Occipital lobe (tissue), 2 donors: Measurements from ENCODE around the gene MLLT10. TPM values are rescaled to one million over a fixed set of nuclear protein-coding genes. Genes with fewer than 3 reads are reported as not detected.

ENCODE experiments used
- DNase-seq: peaks from one replicate; lab custom pipeline; 2025; lab: John Stamatoyannopoulos, UW
- total RNA-seq: library from RNA; depleted of rRNA; stranded (reverse); fragments of >200 nt; gene quantifications from one replicate; pipeline ENCODE4 v1.2.3, GENCODE V29; 2014

Gene MLLT10
- total RNA-seq, 1 donor from 2014 or later, result 54.7 TPM

DNA sequence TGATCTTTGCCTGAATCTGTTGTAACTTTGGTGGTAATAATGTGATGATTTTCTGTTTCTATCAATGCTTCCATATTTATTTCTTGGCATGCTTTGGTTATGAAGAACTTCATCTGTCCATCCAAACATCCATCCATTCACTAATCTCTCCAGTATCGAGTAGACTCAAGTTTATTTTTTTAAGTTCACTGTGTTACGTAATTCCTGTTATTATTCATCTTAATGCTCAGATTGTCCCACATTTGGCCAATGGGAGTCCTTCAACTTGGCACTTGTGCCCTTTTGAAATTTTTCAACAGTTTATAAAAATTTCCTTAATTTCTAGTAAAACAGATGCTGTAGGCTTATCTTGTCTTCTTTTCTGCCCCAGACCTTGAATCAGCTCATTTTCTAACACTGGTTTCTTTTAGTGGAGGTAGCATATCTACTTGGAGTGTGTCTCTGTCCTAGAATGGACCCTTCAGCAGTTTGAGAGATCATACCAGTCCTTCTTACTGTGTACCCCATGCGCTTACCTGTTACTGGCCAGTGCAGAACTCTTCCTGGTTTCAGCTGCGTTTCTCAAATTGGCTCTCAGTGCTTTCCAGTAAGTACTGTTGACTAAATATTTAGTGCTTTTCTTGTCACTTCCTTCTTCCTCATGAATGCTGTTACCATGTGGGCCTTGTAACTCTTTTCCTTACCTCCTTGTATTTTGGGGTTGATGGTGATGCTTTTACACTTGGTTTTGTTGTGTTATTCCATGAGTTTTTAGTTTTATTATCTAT is 100.8 kb downstream of the MLLT10 start:
- DNase-seq, result no peak

DNA sequence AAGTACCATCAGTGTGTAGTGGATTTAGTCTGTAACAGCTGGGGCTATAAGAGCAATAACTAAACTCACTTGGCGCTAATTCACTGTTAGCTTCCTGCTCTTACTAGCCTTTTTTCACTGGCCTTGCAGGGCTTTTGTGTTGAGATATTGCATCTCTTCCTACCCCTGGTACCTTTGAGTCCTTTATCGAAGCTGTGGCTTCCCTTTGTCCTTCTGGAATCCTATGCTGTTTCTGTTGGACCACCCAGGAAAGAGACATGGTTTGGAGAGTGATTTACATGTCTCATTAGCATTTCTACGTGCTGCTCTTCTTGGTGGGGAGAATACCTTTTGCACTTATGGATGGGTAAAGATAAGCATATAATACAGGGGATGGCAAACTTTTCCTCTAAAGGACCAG is 103.8 kb downstream of the MLLT10 start:
- DNase-seq, result no peak

- DNase-seq, result no peak
Measured at GRCh38 chr10:21638681-21639080, 104.6 kb downstream of the MLLT10 start.

DNA sequence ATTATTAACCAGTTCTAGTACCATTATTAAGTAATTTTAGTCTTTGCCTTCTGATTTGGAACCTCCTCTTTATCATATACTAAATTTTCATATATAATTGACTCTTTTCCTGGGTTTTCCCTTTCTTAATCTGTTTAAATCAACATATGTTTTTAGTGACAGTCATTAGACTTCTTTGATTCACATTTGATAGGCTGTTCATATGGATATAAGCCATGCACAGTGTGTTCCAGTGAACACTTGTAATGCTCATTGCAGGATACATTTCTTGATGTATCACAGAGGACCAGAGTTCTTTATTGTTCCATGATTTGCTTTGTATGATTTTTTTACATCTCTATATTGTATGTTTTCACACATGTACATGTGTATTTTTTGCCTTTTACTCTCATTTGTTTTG is 114.0 kb downstream of the MLLT10 start:
- DNase-seq, result no peak

DNA sequence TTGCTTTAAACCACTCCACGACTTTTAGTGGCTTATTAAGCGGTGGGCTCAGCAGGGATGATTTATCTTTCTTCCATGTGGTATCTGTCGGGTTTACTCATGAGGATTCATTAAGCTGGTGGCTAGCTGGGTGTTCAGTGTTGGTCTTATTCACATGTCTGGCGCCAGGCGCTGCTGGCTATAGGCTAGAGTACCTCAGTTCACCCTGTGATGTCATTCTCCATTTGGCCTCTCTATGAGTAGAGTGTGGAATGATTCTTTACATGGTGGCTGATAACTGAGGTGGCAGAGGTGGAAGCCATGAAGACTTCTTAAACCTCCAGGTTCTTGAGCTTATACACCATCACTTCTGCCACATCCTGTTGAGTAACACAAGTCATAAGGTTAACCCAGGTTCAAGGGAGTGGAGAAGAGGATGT is 115.4 kb downstream of the MLLT10 start:
- DNase-seq, result no peak

DNA sequence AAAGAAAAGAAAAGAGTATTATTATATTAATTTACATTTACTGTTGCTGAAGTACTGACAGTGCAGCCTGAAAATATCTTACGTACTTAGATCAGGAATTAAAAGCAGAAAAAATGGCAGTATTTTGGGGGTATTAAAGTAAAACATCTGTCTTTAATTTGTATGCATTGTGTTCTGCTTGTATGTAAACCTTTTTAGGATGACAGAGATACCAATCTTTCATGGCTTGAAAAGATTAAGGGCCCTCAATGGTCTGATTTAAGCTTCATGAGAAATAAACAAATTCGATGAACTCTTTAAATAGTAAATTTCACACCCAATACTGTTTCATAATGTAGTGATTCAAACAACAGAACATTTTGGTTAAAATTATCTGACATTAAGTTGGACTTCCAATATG is 116.3 kb downstream of the MLLT10 start:
- no peak for DNase-seq

DNA sequence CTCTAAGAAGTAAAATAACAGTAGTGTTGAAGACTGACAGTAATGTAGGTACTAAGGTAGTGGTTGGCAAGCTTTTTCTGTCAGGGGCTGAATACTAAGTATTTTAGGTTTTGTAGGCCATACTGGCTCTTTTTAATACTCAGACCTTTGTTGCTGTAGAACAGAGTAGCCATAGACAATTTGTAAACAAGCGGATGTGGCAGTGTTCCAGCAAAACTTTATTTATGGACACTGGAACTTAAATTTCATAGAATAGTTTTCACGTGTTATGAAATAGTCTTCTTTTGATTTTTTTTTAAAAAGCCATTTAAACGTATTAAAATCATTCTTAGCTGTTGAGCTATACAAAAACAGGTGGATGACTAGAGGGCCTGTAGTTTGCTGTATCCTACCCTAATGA is 121.2 kb downstream of the MLLT10 start:
- DNase-seq, result no peak

- DNase-seq, result no peak
Measured at GRCh38 chr10:21655687-21656086, 121.7 kb downstream of the MLLT10 start.

GRCh38 chr10:21661087-21661486 is 127.1 kb downstream of the MLLT10 start:
- no peak for DNase-seq

DNA sequence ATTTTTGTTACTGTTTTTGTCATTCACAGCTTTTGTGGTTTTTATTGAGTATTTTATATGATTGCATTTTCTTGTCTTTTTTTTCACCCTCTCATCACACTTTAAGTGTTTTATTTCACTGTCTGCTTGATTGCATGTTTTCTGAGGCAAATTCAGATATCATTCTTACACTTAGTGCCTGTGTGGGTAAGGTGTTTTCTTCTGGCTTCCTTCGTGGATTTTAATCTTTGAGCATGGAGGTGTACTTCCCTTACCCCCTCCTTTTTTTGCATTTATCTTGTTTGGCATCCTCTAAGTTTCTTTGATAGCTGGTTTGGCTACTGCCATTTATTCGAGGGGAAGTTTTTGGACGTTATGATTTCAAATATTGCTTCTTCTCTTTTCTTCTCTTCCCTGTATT is 127.9 kb downstream of the MLLT10 start:
- DNase-seq, result no peak

GRCh38 chr10:21662635-21663034 is 128.6 kb downstream of the MLLT10 start:
- DNase-seq, result no peak

GRCh38 chr10:21668831-21669230 is 134.8 kb downstream of the MLLT10 start:
- no peak for DNase-seq

DNA sequence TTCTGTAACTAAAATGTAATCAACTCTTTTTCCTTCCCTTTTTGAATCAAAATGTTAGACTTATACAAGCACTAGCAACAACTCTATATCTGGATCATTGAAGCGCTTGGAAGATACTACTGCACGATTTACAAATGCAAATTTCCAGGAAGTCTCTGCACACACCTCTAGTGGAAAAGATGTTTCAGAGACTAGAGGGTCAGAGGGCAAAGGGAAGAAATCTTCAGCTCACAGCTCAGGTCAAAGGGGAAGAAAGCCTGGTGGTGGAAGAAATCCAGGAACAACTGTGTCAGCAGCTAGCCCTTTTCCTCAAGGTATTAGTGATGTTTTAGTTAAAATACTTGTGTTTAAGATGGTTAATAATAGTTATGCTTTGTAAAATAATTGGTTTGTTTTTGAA is 136.4 kb downstream of the MLLT10 start:
- no peak for DNase-seq

DNA sequence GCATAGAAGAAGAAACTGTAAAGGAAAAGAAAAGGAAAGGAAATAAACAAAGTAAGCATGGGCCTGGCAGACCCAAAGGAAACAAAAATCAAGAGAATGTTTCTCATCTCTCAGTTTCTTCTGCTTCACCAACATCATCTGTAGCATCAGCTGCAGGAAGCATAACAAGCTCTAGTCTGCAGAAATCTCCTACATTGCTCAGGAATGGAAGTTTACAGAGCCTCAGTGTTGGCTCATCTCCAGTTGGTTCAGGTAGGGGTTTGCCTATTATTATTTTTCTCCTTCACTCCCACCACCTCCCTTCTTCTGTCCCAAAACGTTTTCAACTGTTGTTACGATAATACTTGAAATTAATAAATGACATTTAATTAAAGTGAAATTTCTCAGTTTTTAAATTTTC is 139.6 kb downstream of the MLLT10 start:
- no peak for DNase-seq

GRCh38 chr10:21675157-21675796 is 141.2 kb downstream of the MLLT10 start:
- DNase-seq, result no peak

DNA sequence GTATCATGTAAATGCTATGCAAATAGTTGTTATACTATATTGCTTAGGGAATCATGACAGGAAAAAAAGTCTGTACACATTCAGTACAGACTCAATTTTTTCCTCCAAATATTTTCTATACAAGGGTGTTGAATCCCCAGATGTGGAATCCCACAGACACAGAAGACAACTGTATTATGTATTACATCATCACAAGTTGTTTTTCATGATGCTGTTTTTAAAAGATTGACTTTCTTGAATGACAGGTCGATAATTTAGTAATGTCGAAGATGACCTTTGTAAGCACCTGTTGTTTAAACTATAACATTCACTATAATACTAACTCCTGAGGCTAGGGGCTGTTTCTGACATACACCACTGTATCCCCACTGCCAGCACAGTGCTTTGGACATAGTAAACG is 143.5 kb downstream of the MLLT10 start:
- no peak for DNase-seq

GRCh38 chr10:21681156-21681555 is 147.1 kb downstream of the MLLT10 start:
- DNase-seq, result no peak

- no peak for DNase-seq
Measured at GRCh38 chr10:21687266-21688008, 153.4 kb downstream of the MLLT10 start.

DNA sequence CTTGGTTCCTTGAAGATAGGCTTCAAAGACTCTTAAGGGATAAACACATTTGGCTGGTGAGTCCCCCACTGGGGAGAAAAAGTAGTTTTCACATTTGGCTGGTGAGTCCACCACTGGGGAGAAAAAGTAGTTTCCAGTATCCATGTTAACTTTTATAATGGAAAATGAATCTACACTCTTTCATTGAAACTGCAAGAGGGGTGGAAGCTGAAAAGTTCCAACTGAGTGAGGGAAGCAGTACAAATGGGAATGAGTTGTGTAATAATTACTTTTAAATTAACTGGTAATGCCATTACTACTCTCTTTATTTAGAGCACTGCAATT is 153.9 kb downstream of the MLLT10 start:
- DNase-seq, result no peak

GRCh38 chr10:21688870-21689269 is 154.8 kb downstream of the MLLT10 start:
- DNase-seq, result no peak

DNA sequence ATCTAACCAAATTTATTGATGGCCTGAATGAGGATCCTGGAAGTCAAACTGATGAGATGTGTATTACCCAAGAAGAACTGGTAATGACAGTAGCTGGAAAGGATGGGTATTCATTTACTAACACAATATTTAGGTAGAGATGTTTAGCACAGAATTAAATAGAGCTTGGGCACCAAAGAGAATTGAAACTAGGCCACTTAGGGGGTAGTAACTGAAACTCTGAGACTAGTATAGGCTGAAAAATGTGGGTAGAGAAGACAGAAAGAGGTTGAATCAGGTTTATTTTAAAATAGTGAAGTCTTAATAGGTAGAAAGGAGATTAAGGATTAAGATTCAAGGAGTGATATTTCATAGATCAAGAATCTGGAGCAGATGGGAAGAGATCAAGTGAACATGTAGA is 155.8 kb downstream of the MLLT10 start:
- DNase-seq, result no peak

GRCh38 chr10:21692916-21693315 is 158.9 kb downstream of the MLLT10 start:
- no peak for DNase-seq

DNA sequence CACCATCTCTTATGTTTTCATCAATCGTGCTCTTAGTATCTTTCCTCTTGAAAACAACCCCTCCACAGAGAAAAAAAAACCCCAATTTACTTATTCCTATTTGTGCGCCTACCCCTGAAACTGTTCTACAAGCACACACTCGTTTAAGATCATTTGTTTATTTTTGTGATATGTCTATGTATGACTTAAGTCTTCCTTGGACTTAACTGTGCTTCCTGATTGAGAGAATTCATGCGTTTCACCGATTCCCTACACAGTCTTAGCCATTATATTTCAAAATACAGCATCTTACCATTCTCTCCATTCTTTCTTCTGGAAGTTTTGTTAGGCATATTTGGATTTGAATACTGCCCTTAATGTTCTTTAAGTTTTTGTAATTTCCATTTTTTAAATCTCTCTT is 159.4 kb downstream of the MLLT10 start:
- no peak for DNase-seq
